ENCODE measurements around the gene GNAZ.

GRCh38 chr22:23137905-23138561 is 67.7 kb downstream of the GNAZ start:
- no peak for TF ChIP-seq EGR1 (IDR thresholded peaks at IDR 0.05; ENCODE audit: low read depth in 2 of 2)
- no peak for TF ChIP-seq CTCF (IDR thresholded peaks at IDR 0.05; ENCODE audit: low read depth, low read length, missing input control)
- TF ChIP-seq JUND (IDR thresholded peaks at IDR 0.05), result no peak
- no peak for TF ChIP-seq MAX (IDR thresholded peaks at IDR 0.05)
- TF ChIP-seq TAF1 (conservative IDR thresholded peaks at IDR 0.05), result no peak
- no peak for TF ChIP-seq HNF4A (conservative IDR thresholded peaks at IDR 0.05)
- TF ChIP-seq NR2F2 (IDR thresholded peaks at IDR 0.05), result no peak
- TF ChIP-seq SP1 (IDR thresholded peaks at IDR 0.05), result no peak
- TF ChIP-seq REST (IDR thresholded peaks at IDR 0.05), result no peak
- no peak for TF ChIP-seq RAD21 (IDR thresholded peaks at IDR 0.05)
